PFSK-1 (cell line): ENCODE data around the gene ARL9.

Source experiments
- POLR2AphosphoS5 ChIP-seq: IDR thresholded peaks from 2 replicates; pipeline ENCODE4 v1.6.1; 2012; ENCODE audit warnings: low read depth, mild to moderate bottlenecking, control low read depth, low read length, moderate library complexity
- REST ChIP-seq, 2 experiments: IDR thresholded peaks; 2 replicates each; pipeline versions ENCODE4 v1.6.1 to v1.8.0; 2011 to 2012; ENCODE audit warnings: low read depth in 2 of 2, low read length in 2 of 2, control low read depth in 1 of 2, inconsistent platforms in 1 of 2, mild to moderate bottlenecking in 1 of 2, moderate library complexity in 1 of 2; ENCODE audit not compliant: insufficient read depth in 1 of 2
- SIN3A ChIP-seq: IDR thresholded peaks from 2 replicates; pipeline ENCODE4 v1.6.1; 2012; ENCODE audit warnings: mild to moderate bottlenecking, low read length, moderate library complexity, borderline replicate concordance; ENCODE audit not compliant: insufficient read depth
- TAF1 ChIP-seq: IDR thresholded peaks from 2 replicates; pipeline ENCODE4 v1.6.1; 2012; ENCODE audit warnings: low read length, control low read depth, borderline replicate concordance; ENCODE audit not compliant: insufficient read depth

GRCh38 chr4:56466910-56467283, 38.7 kb upstream of the ARL9 start:
- no peak for TF ChIP-seq TAF1
- no peak for TF ChIP-seq POLR2AphosphoS5
- TF ChIP-seq SIN3A: no peak
- no peak for TF ChIP-seq REST (IDR thresholded peaks at IDR 0.05; ENCODE audit: insufficient read depth in 1 of 2, low read depth in 2 of 2, low read length in 2 of 2)
